ENCODE data around the gene LDLRAD2. TPM values are rescaled to one million over a fixed set of nuclear protein-coding genes. Genes with fewer than 3 reads are reported as not detected.

LDLRAD2 gene
- total RNA-seq, 6 experiments from 2014 or later = 0.14 TPM; not detected in 5

GRCh38 chr1:21834094-21834493 lies 22.0 kb downstream of the LDLRAD2 start:
- peaks cover 17% of the 10 kb centered on the region for H3K27me3 Mint-ChIP-seq (ENCODE audit: insufficient read depth)
- no peaks in the 10 kb centered on the region for H3K4me1 Mint-ChIP-seq (ENCODE audit: low read depth)
- DNase-seq = no peak
- peaks cover 36% of the 10 kb centered on the region for H3K36me3 Mint-ChIP-seq (ENCODE audit: low read depth)
- H3K4me3 Mint-ChIP-seq = no peak overlapping the region; the same call in 1 of the 2 replicates
- peak; percentile 45 for TF ChIP-seq CTCF (IDR thresholded peaks at IDR 0.05)
- peak overlapping the region; percentile 6; the same call in 1 of the 2 replicates for H3K27ac Mint-ChIP-seq
- H3K9me3 Mint-ChIP-seq = peaks cover 6% of the 10 kb centered on the region

- Mint-ChIP-seq H3K36me3 (ENCODE audit: low read depth) (peaks cover 36% of the 10 kb centered on the region), H3K9me3 (peaks cover 6% of the 10 kb centered on the region), H3K27ac (peak overlapping the region; percentile 6; the same call in 1 of the 2 replicates), H3K4me3 (no peak overlapping the region; the same call in 1 of the 2 replicates), H3K27me3 (ENCODE audit: insufficient read depth) (peaks cover 21% of the 10 kb centered on the region), H3K4me1 (ENCODE audit: low read depth) (no peaks in the 10 kb centered on the region)
- no peak for DNase-seq
- no peak for TF ChIP-seq CTCF (IDR thresholded peaks at IDR 0.05)
These were observed 22.6 kb downstream of the LDLRAD2 start for GRCh38 chr1:21834666-21835065.

GRCh38 chr1:21836010-21836409 lies 23.9 kb downstream of the LDLRAD2 start:
- peaks cover 23% of the 10 kb centered on the region for H3K27me3 Mint-ChIP-seq (ENCODE audit: insufficient read depth)
- H3K4me1 Mint-ChIP-seq (ENCODE audit: low read depth) = no peaks in the 10 kb centered on the region
- peaks cover 36% of the 10 kb centered on the region for H3K36me3 Mint-ChIP-seq (ENCODE audit: low read depth)
- no peak for DNase-seq
- H3K9me3 Mint-ChIP-seq = peaks cover 6% of the 10 kb centered on the region
- H3K27ac Mint-ChIP-seq = no peak overlapping the region
- no peak overlapping the region for H3K4me3 Mint-ChIP-seq
- TF ChIP-seq CTCF (IDR thresholded peaks at IDR 0.05) = no peak

GRCh38 chr1:21836729-21837128 lies 24.7 kb downstream of the LDLRAD2 start:
- DNase-seq = no peak
- peaks cover 6% of the 10 kb centered on the region for H3K9me3 Mint-ChIP-seq
- peaks cover 26% of the 10 kb centered on the region for H3K27me3 Mint-ChIP-seq (ENCODE audit: insufficient read depth)
- peaks cover 36% of the 10 kb centered on the region for H3K36me3 Mint-ChIP-seq (ENCODE audit: low read depth)
- no peak overlapping the region for H3K27ac Mint-ChIP-seq
- no peak overlapping the region for H3K4me3 Mint-ChIP-seq
- H3K4me1 Mint-ChIP-seq (ENCODE audit: low read depth) = no peaks in the 10 kb centered on the region
- TF ChIP-seq CTCF (IDR thresholded peaks at IDR 0.05) = no peak

- H3K27ac Mint-ChIP-seq = no peak overlapping the region
- peaks cover 36% of the 10 kb centered on the region for H3K36me3 Mint-ChIP-seq (ENCODE audit: low read depth)
These were observed 25.4 kb downstream of the LDLRAD2 start for GRCh38 chr1:21837476-21837875.

More at GRCh38 chr1:21837476-21837875, 25.4 kb downstream of the LDLRAD2 start:
- DNase-seq = no peak
- H3K4me1 Mint-ChIP-seq (ENCODE audit: low read depth) = no peaks in the 10 kb centered on the region
- H3K27me3 Mint-ChIP-seq (ENCODE audit: insufficient read depth) = peaks cover 22% of the 10 kb centered on the region
- H3K4me3 Mint-ChIP-seq = no peak overlapping the region
- TF ChIP-seq CTCF (IDR thresholded peaks at IDR 0.05) = no peak
- H3K9me3 Mint-ChIP-seq = peaks cover 6% of the 10 kb centered on the region

All from HFFc6 (cell line).